NCI-H1105 treated with DMSO at 0.1 percent for 48 hours (cell line): ENCODE data around the gene COLQ.
"Not testable (repeated sequence)": the region's sequence is repeated elsewhere in the genome, so short reads cannot be mapped to it uniquely, and the experiment has no call there.

ENCODE experiments used
- DNase-seq: peaks from one replicate; lab custom pipeline; 2025; lab: John Stamatoyannopoulos, UW

Gene COLQ

DNA sequence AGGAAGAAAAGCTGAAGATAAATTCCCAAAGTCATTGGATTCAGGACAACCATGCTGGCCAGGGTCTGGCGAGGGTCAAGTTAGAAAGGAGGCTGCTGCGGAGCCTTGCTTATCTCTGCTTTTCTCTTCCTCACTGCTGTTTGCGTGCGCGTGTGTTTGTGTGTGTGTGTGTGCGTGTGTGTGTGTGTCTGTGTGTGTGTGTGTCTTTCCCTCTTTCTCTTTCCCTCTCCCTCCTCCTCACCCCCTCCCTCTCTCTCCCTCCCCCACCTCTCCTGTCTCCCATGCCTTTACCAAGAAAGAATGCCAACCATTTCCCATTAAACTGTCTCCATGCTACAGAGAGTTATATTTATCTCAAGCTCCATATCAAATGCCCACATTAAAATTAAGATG is at the start of gene COLQ:
Gene COLQ, minus strand, starts transcription at position 134 of the 393 bp plus-strand sequence. Its CDS starts 81 bp downstream, at position 53.
- DNase-seq = no peak

DNA sequence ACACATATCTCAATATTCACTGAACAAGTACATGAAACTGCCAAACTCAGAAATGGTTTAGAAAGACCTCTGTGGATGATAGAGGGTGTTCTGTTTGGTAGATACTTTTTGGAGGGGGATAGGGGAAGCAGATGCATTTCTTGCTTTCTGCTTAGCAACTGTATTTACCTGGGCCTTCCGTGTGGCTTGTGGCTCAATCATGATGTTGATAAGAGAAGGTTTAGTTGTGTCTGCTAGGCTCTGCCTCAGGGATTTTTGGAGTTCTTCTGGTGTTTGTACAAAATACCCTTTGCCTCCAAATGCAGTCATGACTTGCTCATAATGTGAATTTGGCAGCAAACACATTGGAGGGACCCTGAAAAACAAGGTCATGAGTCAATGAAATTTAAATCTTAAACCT is 41.7 kb upstream of the COLQ start:
- DNase-seq = no peak

DNA sequence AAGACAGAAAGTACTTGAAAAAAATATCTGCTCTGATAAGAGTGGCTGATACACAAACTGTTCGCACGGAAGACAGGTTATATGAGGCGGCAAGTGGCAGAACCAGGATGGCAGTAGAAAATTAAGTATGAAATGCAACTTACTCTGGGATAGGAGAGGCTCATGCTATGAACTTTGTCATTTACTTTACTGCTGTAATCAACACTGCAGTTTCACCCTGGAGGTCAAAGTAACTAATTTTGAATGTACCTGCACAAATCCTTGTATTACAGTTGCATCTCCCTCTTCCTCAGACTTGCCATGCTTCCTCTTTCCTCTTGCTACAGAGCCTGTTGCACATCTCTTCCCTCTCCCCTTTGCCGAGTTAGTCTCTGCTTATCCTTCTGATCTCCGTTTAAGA is 41.1 kb upstream of the COLQ start:
- no peak for DNase-seq

DNA sequence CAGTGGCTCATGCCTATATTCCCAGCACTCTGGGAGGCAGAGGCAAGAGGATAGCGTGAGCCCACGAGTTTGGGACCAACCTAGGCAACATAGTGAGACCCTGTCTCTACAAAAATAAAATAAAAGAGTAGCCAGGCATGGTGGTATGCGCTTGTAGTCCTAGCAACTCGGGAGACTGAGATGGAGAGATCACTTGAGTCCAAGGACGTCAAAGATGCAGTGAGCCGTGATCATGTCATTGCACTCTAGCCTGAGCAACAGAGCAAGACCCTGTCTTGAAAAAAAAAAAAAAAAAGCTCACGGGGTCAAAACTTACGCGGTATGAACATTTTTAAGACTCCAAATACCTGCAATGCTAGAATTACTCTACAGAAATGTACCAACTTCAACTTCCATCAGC is 37.1 kb upstream of the COLQ start:
- DNase-seq = no peak

DNA sequence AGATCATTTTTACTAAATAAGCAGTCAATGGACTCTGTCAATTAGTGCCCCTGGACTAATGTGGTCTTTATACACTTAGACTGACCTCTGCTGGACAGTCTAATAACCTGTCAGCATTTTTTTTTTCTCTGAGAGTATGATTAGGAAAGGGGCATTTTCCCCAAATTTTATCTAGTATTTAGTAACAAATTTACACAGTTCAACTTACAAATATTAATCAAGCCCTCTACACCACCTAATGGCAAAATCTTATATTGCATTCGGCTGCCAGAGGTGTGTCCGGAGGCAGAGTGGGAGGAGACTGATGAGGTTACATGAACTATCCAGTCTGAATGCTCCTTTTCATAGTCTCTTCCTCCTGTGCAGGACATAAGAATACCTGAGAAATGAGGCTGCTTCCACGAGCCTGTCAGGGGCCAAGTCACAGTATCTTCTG is 36.0 kb upstream of the COLQ start:
- DNase-seq = peak; percentile 34

DNA sequence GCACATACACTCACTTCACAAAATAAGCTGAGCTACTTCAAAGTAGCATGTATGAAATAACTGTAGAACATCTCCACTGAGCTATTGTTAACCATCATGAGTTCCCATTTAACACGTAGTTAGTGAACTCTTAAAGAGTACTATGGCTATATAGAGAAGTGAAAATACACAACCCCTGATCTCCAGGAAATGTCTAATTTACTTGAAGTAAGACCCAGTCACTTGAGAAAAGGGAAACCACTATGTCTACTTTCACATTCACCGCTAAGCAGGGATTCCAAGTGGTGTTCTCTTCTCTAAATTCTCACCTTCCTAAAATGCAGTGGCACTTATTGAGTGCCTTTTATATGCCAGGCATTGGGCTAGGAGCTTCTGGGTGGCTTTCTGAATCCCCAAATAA is 35.0 kb upstream of the COLQ start:
- DNase-seq = no peak

DNA sequence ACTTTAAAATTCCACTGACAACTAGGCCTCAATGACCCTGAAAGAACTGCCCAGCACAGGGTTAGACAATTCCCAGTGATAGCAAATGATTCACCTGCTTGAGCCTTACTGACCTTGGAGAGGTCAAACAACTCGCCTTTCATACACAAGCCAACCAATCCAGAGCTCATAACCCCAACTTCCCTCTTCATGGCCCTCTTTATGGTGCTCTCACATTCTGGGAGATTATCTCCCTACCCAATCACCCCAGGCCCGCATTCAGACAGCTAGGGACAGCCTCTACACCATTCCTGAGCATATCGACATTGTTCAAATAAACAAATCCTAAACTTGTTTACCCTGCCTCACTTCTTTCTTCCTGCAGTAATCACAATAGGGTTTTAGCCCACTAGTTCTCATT is 32.2 kb upstream of the COLQ start:
- no peak for DNase-seq

DNA sequence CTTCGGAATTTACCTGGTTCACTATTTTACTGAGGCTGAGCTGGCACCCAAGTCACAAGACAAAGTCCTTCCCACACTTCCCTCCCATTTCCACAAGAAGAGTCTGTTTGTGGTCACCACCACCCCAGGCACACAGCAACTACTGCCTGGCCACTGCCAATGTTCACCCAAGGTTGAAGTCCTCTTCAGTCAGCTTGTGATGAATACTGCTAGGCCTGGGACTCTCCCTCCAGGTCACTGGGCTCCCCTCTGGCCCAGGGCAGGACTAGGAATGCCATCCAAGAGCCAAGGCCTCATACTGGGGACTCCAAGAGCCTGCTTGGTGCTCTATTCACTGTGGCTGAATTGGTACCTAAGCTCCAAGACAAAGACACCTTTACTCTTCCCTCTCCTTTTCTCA is 30.4 kb upstream of the COLQ start:
- DNase-seq = no peak

DNA sequence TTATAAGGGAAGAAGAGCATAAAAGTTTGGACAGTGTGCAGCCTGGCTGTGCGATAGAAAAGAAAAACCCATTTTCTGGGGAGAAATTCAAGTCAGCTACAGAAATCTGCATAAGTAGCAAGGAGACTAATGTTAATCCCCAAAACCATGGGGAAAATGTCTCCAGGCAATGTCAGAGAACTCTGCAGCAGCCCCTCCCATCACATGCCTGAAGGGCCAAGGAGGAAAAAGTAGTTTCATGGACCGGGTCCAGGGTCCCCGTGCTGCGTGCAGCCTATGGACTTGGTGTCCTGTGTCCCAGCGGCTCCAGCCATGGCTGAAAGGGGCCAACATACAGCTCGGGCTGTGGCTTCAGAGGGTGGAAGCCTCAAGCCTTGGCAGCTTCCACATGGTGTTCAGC is 28.3 kb upstream of the COLQ start:
- no peak for DNase-seq

DNA sequence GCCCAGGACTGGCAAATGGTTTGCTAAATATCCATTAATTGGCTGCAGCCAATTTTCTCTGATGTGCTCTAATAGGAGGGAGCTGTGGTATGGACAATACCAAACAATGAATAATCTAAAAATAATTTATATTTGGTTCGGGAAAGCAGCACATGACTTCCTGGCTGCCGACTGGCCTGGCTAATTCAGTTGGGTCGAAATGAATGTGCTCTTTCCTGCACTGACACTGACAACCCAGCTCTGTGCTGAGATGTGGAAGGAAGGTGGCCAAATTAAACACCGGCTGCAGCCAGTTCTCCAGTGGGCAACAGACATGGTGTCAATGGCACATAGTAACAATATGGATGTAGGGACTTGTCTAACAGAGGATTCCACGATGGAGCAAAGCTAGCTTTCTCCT is 21.1 kb upstream of the COLQ start:
- DNase-seq = no peak

DNA sequence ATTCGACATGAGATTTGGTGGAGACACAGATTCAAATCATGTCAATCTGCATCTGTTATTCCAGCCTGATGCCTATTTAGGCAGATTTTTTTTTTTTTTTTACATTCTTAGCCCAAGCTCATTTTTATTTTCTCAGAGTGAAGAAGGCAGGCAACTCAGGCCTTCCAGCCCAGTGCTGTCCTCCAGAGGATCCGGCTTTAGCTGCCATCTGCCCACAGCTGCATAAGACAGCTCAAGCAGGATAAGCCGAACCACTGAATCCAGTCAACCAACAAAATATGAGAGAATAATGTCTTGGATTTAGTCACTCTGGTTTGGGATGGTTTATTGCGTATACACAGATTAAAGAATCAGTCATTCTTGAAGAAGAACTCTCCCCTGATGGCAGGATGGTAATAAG is 19.9 kb upstream of the COLQ start:
- DNase-seq = no peak

DNA sequence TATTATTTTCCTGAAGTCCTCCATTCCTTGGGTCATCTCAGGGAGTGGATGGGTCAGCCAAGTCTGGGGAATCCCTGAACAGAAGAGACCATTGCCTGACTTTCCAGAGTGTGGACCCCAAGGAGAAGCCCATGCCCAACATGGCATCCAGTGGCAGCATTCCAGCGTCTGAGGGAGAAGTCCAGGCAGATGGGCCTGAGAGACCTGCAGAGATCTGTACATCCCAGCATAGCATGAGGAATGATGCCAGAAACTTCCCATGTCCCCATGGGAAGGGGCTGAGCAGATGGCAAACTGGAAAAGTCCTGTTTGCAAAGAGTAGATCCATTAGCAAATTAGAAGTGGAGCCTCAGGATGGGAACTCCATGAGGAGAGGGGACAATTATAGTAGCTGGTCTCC is 17.6 kb upstream of the COLQ start:
- DNase-seq = no peak

DNA sequence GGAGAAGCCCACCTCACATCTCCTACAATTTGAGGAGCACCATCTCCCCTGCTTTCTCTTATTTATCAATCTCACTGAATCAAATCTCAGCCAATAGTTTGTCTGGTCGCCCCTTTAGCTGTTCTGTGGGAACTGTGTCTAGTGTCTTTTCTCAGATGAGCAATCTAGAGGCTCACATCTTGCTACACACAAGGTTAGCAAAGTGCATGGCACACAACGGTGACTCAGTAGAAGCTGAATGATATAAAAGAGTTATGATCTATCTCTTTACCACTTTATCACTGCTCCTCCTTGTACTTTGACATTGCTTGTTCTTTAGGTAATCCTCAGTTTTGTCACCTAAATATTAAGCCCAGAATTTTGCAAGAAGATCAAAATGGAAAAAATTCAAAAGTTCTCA is 16.8 kb upstream of the COLQ start:
- no peak for DNase-seq

DNA sequence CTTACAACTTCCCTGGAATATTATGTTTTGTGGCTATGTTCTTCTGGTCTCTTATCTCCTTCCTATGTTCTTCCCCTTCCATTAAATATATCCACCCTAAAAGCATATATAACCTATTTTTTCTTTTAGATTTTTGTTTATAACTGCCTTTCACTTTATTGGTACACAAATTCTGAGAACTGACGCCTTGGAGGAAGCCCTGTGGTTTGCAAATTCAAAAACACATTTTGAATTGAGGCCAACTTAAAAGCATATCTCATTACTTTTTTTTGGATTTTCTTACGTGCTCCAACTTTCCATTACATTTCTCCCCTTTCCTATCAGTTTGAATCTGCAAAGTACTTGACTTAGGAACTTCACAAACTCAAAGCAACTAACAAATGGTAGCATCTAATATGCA is 15.3 kb upstream of the COLQ start:
- no peak for DNase-seq

DNA sequence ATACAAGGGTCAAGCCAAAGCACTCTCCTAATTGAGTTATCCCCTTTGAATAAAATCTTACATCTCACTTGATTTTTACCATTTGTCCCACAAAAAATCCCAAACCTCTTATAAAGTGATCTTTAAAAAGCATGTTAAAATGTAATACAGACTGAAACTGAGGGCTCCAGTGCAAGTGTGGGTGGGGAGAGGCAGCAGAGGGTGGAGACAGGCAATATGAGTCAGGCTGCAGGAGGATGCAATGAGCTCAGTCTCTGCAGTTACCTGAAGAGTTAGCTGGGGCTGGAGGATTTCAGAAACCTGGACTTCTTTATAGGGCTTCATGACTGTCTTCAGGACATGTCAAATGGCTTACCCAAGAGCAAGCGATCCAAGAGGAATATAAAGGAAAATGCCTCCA is 14.2 kb upstream of the COLQ start:
- no peak for DNase-seq

DNA sequence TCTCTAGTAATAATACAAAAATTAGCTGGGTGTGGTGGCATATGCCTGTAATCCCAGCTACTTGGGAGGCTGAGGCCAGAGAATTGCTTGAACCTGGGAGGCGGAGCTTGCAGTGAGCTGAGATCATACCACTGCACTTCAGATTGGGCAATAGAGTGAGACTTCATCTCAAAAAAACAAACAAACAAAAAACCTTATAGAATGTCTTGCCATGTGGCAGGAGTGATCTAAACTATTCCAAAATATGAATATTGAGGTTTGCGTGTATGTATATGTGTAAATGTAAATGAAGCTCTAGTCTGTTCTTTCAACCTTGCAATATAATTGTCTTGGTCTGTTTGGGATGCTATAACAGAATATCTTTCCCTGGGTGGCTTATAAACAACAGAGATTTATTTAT is 11.1 kb upstream of the COLQ start:
- DNase-seq = not testable (repeated sequence)

DNA sequence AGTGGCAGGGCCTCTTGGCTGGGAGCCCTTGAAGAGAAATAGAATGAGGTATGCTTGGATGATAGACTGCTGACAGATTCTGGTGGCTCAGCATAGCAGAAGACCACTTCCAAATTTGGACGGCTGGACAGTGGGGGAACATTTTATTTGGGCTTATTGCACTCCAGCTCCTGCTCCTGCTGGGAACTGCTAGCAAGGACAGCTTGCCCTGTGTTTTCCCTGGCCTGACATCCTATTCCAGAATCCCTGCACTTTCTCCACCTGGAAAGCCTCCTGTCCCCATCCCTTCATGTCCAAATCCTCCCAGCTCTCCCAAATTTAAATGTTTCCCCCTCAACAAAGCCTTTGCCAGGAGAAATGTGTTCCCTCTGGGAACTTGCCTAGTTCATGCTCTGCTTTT is 9.8 kb upstream of the COLQ start:
- DNase-seq = no peak

DNA sequence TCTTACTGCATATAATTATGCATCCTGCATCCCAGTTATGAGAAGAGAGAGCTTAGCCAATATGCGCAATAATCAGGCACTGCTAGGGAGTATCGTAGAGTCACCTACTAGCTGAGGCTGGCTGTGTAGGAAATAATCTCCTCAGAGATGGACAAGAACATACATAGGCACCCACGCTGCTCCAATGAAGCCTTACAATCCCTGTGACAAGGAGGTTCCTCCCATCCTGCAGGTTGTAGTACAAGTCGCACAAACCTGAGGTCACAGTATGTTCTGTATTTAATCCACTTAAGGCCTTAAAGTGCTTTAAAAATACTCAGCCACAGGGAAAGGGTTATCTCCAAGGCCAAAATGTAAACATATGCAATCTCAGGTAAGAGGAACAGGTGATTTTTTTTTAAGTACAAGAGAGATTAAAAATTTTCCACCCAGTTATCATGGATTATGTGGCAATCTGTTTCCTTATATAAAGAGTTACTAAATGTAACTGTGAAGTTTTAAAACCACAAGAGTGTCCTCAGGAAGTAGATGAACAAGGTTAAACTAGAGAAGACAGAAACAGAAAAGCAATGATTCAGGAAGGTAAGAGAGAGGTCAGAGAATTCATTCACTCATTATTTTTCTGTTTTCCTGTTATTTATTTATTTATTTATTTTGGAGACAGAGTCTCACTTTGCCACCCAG is 7.5 kb upstream of the COLQ start:
- no peak for DNase-seq

DNA sequence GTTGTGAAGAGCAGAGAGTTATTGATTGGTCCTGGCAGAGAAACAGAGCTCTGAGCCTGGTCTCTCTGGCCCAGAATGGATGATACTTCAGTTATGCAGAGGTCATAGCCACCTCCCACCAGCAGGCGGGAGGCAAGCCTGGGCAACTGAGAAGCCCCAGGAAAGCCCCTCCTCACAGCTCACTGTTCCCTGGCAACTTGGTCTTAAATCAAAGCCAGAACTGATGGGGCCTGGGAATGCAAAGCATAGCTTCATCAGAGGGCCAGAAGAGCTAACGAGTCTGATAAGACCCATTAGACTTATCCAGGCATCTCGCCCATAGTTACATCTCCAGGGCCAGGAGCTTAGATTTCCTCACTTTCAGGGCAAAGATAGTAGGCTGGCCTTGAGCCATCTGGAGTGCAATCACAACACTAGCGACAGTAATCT is 5.5 kb upstream of the COLQ start:
- DNase-seq = no peak

DNA sequence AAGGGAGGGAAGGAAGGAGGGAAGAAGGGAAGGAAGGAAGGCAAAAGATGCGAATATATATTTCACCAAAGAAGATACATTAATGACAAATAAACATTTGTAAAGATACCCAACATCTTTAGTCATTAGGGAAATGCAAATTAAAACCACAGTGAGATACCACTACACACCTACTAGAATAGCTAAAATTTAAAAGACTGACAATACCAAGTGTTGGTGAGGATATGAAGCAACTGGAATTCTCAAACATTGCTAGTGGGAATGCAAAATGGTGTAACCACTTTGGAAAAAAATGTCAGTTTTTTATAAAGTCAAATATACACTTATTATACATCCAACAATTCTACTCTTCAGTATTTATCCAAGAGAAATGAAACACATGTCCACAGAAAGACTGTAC is 4.3 kb upstream of the COLQ start:
- DNase-seq = no peak

DNA sequence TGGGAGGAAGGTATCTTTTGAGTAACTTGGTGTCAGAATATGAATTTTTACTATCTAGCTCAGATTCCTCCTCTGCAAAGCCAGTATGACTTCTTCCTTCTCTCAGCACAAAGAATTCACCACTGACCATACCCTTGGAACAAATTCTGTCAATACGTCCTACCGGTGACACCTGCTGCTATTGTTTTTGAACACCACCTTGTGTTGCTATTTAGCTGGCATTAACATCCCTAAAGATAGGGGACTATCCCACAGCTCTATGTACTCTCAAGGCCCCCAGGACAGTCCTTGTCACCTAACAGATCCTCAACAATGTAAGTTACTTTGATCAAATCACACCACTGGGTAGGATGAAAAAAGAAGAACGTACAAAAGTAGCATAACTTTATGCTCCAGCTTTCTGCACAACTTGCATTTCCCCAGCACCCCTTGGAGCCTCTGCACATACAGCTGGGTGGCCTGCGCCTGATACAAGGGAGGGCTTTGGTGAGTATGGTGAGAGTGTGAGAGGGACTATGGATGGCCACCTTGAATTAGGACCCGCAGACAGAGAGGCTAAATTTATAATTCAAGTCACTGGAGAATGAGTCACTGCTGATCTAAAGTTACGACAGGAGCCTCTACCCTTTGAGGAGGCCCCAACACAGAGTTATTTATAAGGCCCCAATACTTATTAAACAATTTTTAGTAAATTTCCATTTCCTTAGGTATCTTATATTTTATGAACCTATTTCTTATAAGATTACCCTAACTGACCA is 2.3 kb upstream of the COLQ start:
- no peak for DNase-seq

DNA sequence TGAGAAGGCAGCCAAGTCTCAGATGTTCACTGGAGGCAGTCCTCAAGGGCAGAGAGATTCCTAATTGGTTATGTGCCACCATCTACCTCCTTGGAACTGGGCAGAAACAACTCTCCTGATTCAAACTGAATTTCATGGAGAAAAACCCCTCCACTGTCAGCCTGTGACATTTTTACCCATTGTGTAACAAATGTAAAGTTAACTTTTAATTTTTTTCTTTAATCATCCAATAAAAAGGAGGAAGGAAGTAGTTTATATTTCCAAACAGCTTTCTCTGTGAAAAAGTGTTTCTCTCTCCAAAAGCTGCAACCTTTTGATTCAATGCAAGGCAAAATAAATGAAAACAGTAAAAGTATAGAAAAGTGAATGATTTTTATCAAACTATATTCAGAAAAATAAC is 510 bp upstream of the COLQ start:
- no peak for DNase-seq

DNA sequence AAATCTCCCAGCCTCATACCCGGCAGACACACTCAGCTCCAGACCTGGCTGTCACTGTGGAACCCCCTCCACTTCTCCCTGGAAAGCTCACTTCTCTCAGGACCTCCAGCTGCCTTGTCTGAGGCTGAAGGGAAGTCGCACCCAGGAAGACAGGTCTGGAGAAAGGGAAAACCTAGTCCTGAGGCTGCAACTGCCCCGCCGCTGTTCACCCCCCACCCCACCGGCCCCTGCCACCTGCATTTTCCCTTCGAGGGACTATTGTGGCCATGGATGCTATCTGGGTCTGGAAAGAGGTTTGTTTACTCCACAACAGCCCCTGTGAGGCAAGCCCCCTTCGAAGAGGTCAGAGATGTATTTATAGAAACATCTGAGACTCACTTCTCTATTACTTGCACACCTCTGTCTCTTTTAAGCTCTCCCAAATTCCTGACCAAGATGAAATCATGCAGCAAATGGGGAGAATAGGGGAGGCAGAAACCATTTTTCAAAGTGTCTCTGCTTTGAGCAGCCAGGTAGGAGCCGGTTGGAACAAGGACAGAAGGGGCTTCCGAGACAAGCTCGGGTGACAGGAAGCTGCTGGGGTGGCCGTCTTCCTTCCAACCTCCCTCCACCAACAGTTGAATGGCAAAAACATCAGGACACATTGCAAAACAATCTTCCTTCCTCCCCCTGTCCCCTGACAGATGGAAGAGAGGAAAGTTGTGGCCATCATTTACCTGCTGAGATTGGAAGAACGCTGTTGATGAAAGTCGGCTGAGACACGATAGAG is 518 bp downstream of the COLQ start:
- no peak for DNase-seq
